ENCODE results near the gene MACROD2.

- TF ChIP-seq CTCF (IDR thresholded peaks at IDR 0.05; ENCODE audit: insufficient read depth, low read length, poor library complexity, severe bottlenecking) (no peak), EZH2phosphoT487 (conservative IDR thresholded peaks at IDR 0.05; ENCODE audit: low read length) (no peak)
These were observed 639.3 kb downstream of the MACROD2 start for GRCh38 chr20:14634665-14635064.
